Small intestine (tissue), 7 donors: ENCODE data around the gene CAMK1D. TPM values are rescaled to one million over a fixed set of nuclear protein-coding genes. Genes with fewer than 3 reads are reported as not detected.

Experiments used
- DNase-seq, 2 donors: peaks; one replicate each; pipeline versions ENCODE4 v3.0.0 to v3.0.0-alpha.2; 2013
- FAIRE-seq: peaks from 2 replicates; lab custom pipeline; 2012; peaks lifted over from hg19 to GRCh38; lab: Jason Lieb, UNC
- H3K27ac ChIP-seq, 3 donors: one replicate each; pipeline ENCODE4 v1.5.1; 2013; ENCODE audit warnings: low read length in 2 of 3, mild to moderate bottlenecking in 2 of 3, control low read depth in 1 of 3, inconsistent platforms in 1 of 3, low read depth in 1 of 3, moderate library complexity in 1 of 3
- H3K27me3 ChIP-seq, 3 donors: one replicate each; pipeline ENCODE4 v1.6.1; 2013; ENCODE audit warnings: low read length in 3 of 3, inconsistent platforms in 1 of 3; ENCODE audit not compliant: control insufficient read depth in 3 of 3, insufficient read depth in 3 of 3
- H3K36me3 ChIP-seq, 3 donors: one replicate each; pipeline ENCODE4 v1.6.1; 2013; ENCODE audit warnings: low read length in 3 of 3, inconsistent platforms in 1 of 3, low read depth in 1 of 3, mild to moderate bottlenecking in 1 of 3, moderate library complexity in 1 of 3; ENCODE audit not compliant: control insufficient read depth in 3 of 3, insufficient read depth in 2 of 3
- H3K4me1 ChIP-seq, 3 donors: one replicate each; pipeline ENCODE4 v1.6.1; 2013; ENCODE audit warnings: low read length in 2 of 3, inconsistent platforms in 1 of 3, low read depth in 1 of 3, mild to moderate bottlenecking in 1 of 3, moderate library complexity in 1 of 3; ENCODE audit not compliant: control insufficient read depth in 3 of 3, insufficient read depth in 2 of 3
- H3K4me3 ChIP-seq, 3 donors: one replicate each; pipeline ENCODE4 v1.5.1; 2013; ENCODE audit warnings: low read length in 3 of 3, control low read depth in 1 of 3, inconsistent platforms in 1 of 3, low read depth in 1 of 3, mild to moderate bottlenecking in 1 of 3, moderate library complexity in 1 of 3
- H3K9me3 ChIP-seq, 2 donors: one replicate each; pipeline ENCODE4 v1.6.1; 2013; ENCODE audit warnings: low read depth in 1 of 2, low read length in 1 of 2; ENCODE audit not compliant: control insufficient read depth in 2 of 2, insufficient read depth in 1 of 2
- WGBS, 3 donors: extraction: QIAGEN DNeasy Blood & Tissue Kit; methylation state at CpG; one replicate each; pipeline ENCODE4 v1.1.7; 2013; 5-methylcytosine and 5-hydroxymethylcytosine counted together
- polyA plus RNA-seq, 4 donors: library from polyadenylated mRNA; stranded (reverse) in 3 of 4; unstranded in 1 of 4; fragments of 200-250 nt in 3 of 4; fragments of 120-200 nt in 1 of 4; gene quantifications; one replicate each; pipeline versions ENCODE4 v1.2.1 to v1.2.3, GENCODE V29; 2013
- donor health status: healthy with polysubstance abuse.
- donor health status: control.
- donor health status: control.
- donor health status: Bipolar disorder and iron deficiency.
- donor health status: healthy.

Gene CAMK1D
- polyA plus RNA-seq, 4 donors = 0.45 to 9.7 (median 3.8) TPM

- no peaks in the 10 kb centered on the region for H3K27me3 ChIP-seq
- H3K4me3 ChIP-seq = no peak overlapping the region
- no peaks in the 10 kb centered on the region for H3K4me1 ChIP-seq
- DNase-seq (no peak), FAIRE-seq (no peak)
- 71 to 77% (median 73%) methylated on average over 9 of the region's 9 CpGs for WGBS, 3 donors
- H3K9me3 ChIP-seq = no peaks in the 10 kb centered on the region
- H3K36me3 ChIP-seq = no peaks in the 10 kb centered on the region
- peak overlapping the region in 1 of 3 donors; percentile 21 for H3K27ac ChIP-seq
These were observed 523.2 kb downstream of the CAMK1D start for GRCh38 chr10:12872577-12872976.

- Histone ChIP-seq H3K9me3 (no peaks in the 10 kb centered on the region), H3K27me3 (no peaks in the 10 kb centered on the region), H3K4me1 (no peaks in the 10 kb centered on the region), H3K27ac (peak overlapping the region in 1 of 3 donors; percentile 21), H3K4me3 (no peak overlapping the region), H3K36me3 (no peaks in the 10 kb centered on the region)
- no peak for FAIRE-seq
- 45 to 63% (median 48%) methylated on average over 8 of the region's 8 CpGs for WGBS, 3 donors
- no peak for DNase-seq
These were observed 523.8 kb downstream of the CAMK1D start for GRCh38 chr10:12873172-12873571.

- no peaks in the 10 kb centered on the region for H3K9me3 ChIP-seq
- no peaks in the 10 kb centered on the region for H3K4me1 ChIP-seq
- no peaks in the 10 kb centered on the region for H3K27me3 ChIP-seq
- DNase-seq = no peak
- 89% methylated on average over 6 of the region's 6 CpGs for WGBS, 3 donors
- no peak overlapping the region for H3K27ac ChIP-seq
- H3K36me3 ChIP-seq = no peaks in the 10 kb centered on the region
- no peak overlapping the region for H3K4me3 ChIP-seq
- no peak for FAIRE-seq
These were observed 525.2 kb downstream of the CAMK1D start for GRCh38 chr10:12874501-12874900.

- 53 to 63% (median 54%) methylated on average over 5 of the region's 5 CpGs for WGBS, 3 donors
- no peak overlapping the region for H3K27ac ChIP-seq
- peaks cover 0 to 2% of the 10 kb centered on the region in 2 donors for H3K9me3 ChIP-seq
- FAIRE-seq (no peak), DNase-seq (peak in 1 of 2 donors; percentile 7)
- H3K27me3 ChIP-seq = no peaks in the 10 kb centered on the region
- no peak overlapping the region for H3K4me3 ChIP-seq
- H3K36me3 ChIP-seq = no peaks in the 10 kb centered on the region
- H3K4me1 ChIP-seq = no peaks in the 10 kb centered on the region
These were observed 525.8 kb downstream of the CAMK1D start for GRCh38 chr10:12875100-12875499.

- DNase-seq = no peak
These were observed 526.9 kb downstream of the CAMK1D start for GRCh38 chr10:12876266-12876665.

GRCh38 chr10:12877150-12877549 lies 527.8 kb downstream of the CAMK1D start:
- Histone ChIP-seq H3K36me3 (no peaks in the 10 kb centered on the region), H3K4me1 (no peaks in the 10 kb centered on the region), H3K9me3 (peaks cover 0 to 2% of the 10 kb centered on the region in 2 donors), H3K4me3 (no peak overlapping the region), H3K27me3 (no peaks in the 10 kb centered on the region), H3K27ac (no peak overlapping the region)
- no peak for DNase-seq
- WGBS, 3 donors = 55 to 67% (median 61%) methylated on average over 3 of the region's 3 CpGs
- no peak for FAIRE-seq

More at GRCh38 chr10:12876266-12876665, 526.9 kb downstream of the CAMK1D start:
- Histone ChIP-seq H3K4me1 (no peaks in the 10 kb centered on the region), H3K4me3 (no peak overlapping the region), H3K9me3 (peaks cover 0 to 2% of the 10 kb centered on the region in 2 donors), H3K27me3 (no peaks in the 10 kb centered on the region), H3K36me3 (no peaks in the 10 kb centered on the region), H3K27ac (no peak overlapping the region)
- FAIRE-seq = no peak
- WGBS, 3 donors = 85 to 89% (median 87%) methylated on average over 5 of the region's 5 CpGs

GRCh38 chr10:12880423-12880822 lies 531.1 kb downstream of the CAMK1D start:
- H3K27me3 ChIP-seq = no peaks in the 10 kb centered on the region
- no peaks in the 10 kb centered on the region for H3K36me3 ChIP-seq
- peaks cover 0 to 2% of the 10 kb centered on the region in 2 donors for H3K9me3 ChIP-seq
- no peak overlapping the region for H3K27ac ChIP-seq
- H3K4me1 ChIP-seq = no peaks in the 10 kb centered on the region
- no peak overlapping the region for H3K4me3 ChIP-seq
- DNase-seq = no peak
- no peak for FAIRE-seq

GRCh38 chr10:12884851-12885250 lies 535.5 kb downstream of the CAMK1D start:
- H3K36me3 ChIP-seq = no peaks in the 10 kb centered on the region
- H3K4me3 ChIP-seq = no peak overlapping the region
- FAIRE-seq (no peak), DNase-seq (peak; percentile 39 to 58)
- no peak overlapping the region for H3K27ac ChIP-seq
- H3K4me1 ChIP-seq = no peaks in the 10 kb centered on the region
- WGBS, 3 donors = 63 to 77% (median 64%) methylated on average over 6 of the region's 6 CpGs
- H3K27me3 ChIP-seq = no peaks in the 10 kb centered on the region
- H3K9me3 ChIP-seq = peaks cover 0 to 2% of the 10 kb centered on the region in 2 donors
